Testis (tissue), 2 donors: ENCODE measurements around the gene CARD10.

Source experiments
- POLR2A ChIP-seq: fragments of 450-650 bp; IDR thresholded peaks from one replicate; pipeline ENCODE4 v1.6.1; 2017; ENCODE audit warnings: antibody characterized with exemption, mild to moderate bottlenecking, moderate library complexity
- TF ChIP-seq, protein P1 (sequence below), 3 experiments: fragments of 450-650 bp in 2 of 3; fragments of 200-600 bp in 1 of 3; sonication (generic) in 1 of 3; IDR thresholded peaks; one replicate each; pipeline ENCODE4 v1.5.1; 2016 to 2019; ENCODE audit warnings: antibody characterized with exemption in 3 of 3, mild to moderate bottlenecking in 2 of 3, moderate library complexity in 1 of 3

DNA sequence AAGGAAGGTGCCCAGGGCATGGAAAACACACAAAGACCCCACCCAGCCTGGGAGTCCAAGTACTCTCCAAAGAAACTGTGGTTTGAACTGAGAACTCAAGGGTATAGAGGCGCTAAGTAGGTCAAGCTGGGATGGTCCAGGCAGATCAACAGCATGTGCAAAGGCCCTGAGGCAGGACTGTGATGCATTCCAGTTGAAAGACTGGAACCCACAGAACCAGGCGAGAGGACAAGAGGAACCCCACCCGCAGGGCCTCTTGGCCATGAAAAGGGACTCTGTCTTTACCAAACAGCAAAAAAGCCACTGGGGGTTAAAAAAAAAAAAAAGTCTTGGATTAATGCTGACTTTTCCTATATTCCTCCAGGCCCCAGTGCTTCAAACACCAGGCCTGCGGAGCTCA lies 14.3 kb downstream of the CARD10 start:
- TF ChIP-seq, protein P1, sequence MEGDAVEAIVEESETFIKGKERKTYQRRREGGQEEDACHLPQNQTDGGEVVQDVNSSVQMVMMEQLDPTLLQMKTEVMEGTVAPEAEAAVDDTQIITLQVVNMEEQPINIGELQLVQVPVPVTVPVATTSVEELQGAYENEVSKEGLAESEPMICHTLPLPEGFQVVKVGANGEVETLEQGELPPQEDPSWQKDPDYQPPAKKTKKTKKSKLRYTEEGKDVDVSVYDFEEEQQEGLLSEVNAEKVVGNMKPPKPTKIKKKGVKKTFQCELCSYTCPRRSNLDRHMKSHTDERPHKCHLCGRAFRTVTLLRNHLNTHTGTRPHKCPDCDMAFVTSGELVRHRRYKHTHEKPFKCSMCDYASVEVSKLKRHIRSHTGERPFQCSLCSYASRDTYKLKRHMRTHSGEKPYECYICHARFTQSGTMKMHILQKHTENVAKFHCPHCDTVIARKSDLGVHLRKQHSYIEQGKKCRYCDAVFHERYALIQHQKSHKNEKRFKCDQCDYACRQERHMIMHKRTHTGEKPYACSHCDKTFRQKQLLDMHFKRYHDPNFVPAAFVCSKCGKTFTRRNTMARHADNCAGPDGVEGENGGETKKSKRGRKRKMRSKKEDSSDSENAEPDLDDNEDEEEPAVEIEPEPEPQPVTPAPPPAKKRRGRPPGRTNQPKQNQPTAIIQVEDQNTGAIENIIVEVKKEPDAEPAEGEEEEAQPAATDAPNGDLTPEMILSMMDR (IDR thresholded peaks at IDR 0.05) = no peak
- no peak for TF ChIP-seq POLR2A
